Measurements from ENCODE around the gene SYCP2L.
"Not testable (repeated sequence)": the region's sequence is repeated elsewhere in the genome, so short reads cannot be mapped to it uniquely, and the experiment has no call there.

Gene SYCP2L

DNA sequence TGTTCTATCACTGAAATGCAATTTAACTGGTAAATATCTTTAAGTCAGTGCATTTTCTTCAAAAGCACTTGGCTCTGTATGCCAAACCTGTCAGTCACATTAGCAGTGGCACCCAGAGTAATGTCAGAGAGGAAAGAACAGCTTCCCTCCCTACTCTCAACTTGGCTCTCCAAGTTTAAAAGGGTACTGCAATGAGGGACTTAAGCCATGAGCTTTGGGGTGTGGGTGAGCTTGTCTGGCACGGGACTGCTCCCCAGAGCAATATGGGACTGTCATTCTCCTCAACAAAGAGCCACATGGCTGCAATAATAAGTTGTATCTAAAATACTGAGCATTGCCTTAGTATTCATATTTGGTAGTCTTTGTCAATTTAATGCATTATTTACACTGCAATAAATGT, 9.0 kb upstream of the SYCP2L start:
- no peak for DNase-seq (ENCODE audit: low read depth in 1 of 2, low spot score in 1 of 2)

GRCh38 chr6:10880366-10880765, 6.5 kb upstream of the SYCP2L start:
- DNase-seq (ENCODE audit: low read depth in 1 of 2, low spot score in 1 of 2), result no peak

- DNase-seq (ENCODE audit: low read depth in 1 of 2, low spot score in 1 of 2), result not testable (repeated sequence)
Observed at GRCh38 chr6:10882253-10882630, 4.6 kb upstream of the SYCP2L start.

- no peak for DNase-seq (ENCODE audit: low read depth in 1 of 2, low spot score in 1 of 2)
Observed at GRCh38 chr6:10882657-10883171, 4.1 kb upstream of the SYCP2L start.

- DNase-seq (ENCODE audit: low read depth in 1 of 2, low spot score in 1 of 2), result no peak
Observed at GRCh38 chr6:10883312-10884244, 3.3 kb upstream of the SYCP2L start.

DNA sequence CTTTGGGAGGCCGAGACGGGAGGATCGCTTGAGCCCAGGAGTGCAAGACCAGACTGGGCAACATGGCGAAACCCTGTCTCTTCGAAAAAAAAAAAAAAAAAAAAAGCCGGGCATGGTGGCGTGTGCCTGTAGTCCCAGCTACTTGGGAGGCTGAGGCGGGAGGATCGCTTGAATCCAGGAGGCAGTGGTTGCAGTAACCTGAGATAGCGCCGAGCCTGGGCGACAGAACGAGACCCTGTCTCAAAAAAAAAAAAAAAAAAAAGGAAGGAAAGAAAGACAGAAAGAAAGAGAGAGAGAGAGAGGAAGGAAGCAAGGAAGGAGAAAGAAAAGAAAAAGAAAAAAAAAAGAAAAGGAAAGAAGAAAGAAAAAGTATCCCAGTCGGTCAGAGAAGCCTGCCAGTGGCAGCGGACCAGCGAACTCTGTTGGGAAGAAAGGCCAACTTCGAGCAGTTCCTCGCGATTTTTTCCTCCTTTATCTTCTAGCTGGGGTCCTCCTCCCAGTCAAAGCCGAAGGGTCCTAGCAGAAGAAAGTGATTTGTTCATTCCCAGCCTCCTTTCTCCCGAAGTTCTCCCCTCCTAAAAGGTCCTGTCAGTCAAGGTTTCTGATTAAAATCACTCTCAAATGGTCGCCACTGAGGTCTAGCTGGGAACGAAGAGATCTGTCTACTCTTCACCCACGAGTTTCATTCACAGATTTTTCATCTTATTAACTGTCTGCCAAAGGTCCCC, 2.4 kb upstream of the SYCP2L start:
- DNase-seq (ENCODE audit: low read depth in 1 of 2, low spot score in 1 of 2), result no peak

GRCh38 chr6:10886365-10886690, 524 bp upstream of the SYCP2L start:
- not testable (repeated sequence) for DNase-seq (ENCODE audit: low read depth in 1 of 2, low spot score in 1 of 2)

DNA sequence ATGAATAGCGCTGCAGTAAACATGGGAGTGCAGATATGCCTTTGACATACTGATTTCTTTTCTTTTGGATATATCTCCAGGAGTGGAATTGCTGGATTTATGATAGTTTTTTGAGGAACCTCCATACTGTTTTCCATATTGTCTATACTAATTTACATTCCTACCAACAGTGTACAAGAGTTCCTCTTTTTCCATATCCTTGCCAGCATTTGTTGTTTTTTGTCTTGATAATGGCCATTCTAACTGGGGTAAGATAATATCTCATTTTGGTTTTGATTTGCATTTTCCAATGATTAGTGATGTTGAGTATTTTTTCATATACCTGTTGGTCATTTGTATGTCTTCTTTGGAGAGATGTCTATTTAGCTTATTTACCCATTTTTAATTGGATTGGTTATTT, 3.3 kb downstream of the SYCP2L start:
- no peak for DNase-seq (ENCODE audit: low read depth in 1 of 2, low spot score in 1 of 2)

- DNase-seq (ENCODE audit: low read depth in 1 of 2, low spot score in 1 of 2), result no peak
Observed at GRCh38 chr6:10891960-10892359, 5.1 kb downstream of the SYCP2L start.

DNA sequence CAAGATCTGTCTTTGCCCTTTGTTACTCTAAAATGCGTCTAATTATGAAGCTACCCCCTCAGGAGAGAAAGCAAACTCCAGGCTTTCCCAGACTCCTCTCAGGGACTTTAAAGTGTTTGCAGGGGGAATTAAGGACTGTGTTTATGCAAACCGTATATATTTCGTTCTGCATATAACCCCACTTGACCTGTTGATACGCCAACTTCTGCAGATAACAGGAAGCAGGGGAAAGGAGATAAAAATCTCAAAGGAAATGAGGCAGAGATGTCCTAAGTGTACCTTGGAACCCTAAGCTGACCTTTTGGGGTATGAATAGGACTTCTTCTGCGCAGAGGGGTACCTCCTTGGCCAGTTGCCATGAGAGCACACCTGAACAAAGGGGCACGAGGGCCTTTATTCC, 8.1 kb downstream of the SYCP2L start:
- no peak for DNase-seq (ENCODE audit: low read depth in 1 of 2, low spot score in 1 of 2)

DNA sequence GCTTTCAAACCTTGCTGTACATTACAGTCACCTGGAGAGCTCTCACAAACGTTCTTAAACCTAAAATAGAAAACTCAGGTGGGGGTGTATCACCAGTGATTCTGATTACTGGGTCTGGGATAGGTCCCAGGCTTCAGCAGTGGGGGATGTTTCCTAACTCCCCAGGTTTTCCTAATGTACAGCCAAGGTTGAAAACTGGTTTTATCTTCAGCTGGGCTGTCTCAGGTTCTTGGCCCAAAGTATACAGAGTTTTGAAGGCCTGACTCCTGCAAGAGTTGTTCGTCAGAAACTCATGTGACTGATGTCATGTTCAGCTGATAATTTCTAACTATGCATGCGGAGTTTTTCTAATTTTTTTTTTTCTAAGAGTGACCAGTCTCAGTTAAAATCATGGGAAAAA, 9.8 kb downstream of the SYCP2L start:
- no peak for DNase-seq (ENCODE audit: low read depth in 1 of 2, low spot score in 1 of 2)

- no peak for DNase-seq (ENCODE audit: low read depth in 1 of 2, low spot score in 1 of 2)
Observed at GRCh38 chr6:10901770-10902169, 14.9 kb downstream of the SYCP2L start.

- no peak for DNase-seq (ENCODE audit: low read depth in 1 of 2, low spot score in 1 of 2)
Observed at GRCh38 chr6:10904015-10904414, 17.2 kb downstream of the SYCP2L start.

GRCh38 chr6:10908228-10908627, 21.4 kb downstream of the SYCP2L start:
- no peak for DNase-seq (ENCODE audit: low read depth in 1 of 2, low spot score in 1 of 2)

- DNase-seq (ENCODE audit: low read depth in 1 of 2, low spot score in 1 of 2), result not testable (repeated sequence)
Observed at GRCh38 chr6:10919520-10919919, 32.7 kb downstream of the SYCP2L start.

DNA sequence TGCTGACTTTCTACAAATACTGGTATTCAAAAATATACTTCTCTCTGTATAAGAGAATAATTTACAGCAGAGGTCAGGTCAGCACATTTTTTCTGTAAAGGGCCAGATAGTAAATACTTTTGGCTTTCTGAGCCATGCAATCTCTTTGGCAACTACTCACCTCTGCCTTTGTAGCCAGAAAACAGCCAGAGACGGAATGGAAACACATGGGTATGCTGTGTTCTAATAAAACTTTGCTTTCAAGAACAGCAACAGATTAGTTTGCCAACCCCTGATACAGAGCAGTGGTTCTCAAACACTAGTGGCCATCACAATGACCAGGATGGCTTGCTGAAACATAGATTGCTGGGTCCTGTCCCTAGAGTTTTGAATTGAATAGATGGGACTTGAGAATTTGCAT, 46.3 kb downstream of the SYCP2L start:
- DNase-seq (ENCODE audit: low read depth in 1 of 2, low spot score in 1 of 2), result no peak

- no peak for DNase-seq (ENCODE audit: low read depth in 1 of 2, low spot score in 1 of 2)
Observed at GRCh38 chr6:10939840-10940239, 53.0 kb downstream of the SYCP2L start.

- DNase-seq (ENCODE audit: low read depth in 1 of 2, low spot score in 1 of 2), result no peak
Observed at GRCh38 chr6:10945845-10946244, 59.0 kb downstream of the SYCP2L start.

GRCh38 chr6:10947966-10948365, 61.1 kb downstream of the SYCP2L start:
- no peak for DNase-seq (ENCODE audit: low read depth in 1 of 2, low spot score in 1 of 2)

DNA sequence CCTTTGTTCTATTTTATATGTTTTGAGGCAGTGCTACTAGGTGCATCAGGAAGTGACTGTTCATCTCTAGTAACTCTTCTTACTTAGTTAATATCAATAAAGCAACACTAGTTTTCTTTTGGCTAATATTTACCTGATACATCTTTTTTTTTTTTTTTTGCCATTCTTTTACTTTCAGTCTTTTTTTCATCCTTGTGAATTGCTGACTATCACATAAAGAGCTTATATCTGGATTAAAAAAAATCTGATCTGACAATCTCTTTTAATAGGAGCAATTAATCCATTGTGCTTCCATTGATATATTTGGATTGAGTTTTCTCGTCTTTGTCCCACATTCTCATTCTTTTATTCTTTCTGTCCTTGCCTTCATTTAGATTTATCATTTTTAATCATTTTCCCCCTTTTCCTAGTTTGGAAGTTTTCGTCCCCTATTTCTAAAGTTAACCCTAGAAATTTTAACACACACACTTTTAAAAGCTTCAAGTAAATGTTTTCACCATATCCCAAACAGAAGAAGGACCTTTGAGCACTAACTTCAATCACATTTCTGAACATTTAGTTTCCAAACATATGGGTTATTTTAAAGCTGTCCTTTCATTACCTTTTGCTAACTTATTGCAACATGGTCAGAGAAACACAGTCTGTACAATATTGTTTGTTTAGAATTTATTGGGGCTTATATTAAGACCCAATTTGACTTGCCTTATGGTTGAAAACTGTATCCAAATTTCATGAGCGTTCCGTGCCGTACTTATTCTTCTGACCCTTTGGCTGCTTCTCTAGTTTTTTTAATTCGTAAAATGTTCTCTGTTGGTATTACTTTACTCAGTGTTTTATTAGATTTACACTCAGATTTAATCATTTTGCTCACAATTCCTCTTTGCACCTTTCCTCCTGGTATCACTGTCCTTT, 63.0 kb downstream of the SYCP2L start:
- DNase-seq (ENCODE audit: low read depth in 1 of 2, low spot score in 1 of 2), result no peak

- DNase-seq (ENCODE audit: low read depth in 1 of 2, low spot score in 1 of 2), result no peak
Observed at GRCh38 chr6:10951675-10952282, 64.9 kb downstream of the SYCP2L start.

All from activated T-helper 1 cell treated with anti-CD3 and anti-CD28 coated beads, Interleukin-2, amount 50 U/mL, for 16 hours (primary cell).